ENCODE results near the gene ZNF70. TPM values are rescaled to one million over a fixed set of nuclear protein-coding genes. Genes with fewer than 3 reads are reported as not detected.
A peak's percentile ranks its signal among the peaks of the same experiment; 100 is the strongest.

ZNF70 gene
- total RNA-seq, result 1 to 10 TPM in 2 of 6 experiments, under 1 TPM in 4; 0.51 to 1.2 (median 0.85) TPM
- long read RNA-seq, result 0 reads

DNA sequence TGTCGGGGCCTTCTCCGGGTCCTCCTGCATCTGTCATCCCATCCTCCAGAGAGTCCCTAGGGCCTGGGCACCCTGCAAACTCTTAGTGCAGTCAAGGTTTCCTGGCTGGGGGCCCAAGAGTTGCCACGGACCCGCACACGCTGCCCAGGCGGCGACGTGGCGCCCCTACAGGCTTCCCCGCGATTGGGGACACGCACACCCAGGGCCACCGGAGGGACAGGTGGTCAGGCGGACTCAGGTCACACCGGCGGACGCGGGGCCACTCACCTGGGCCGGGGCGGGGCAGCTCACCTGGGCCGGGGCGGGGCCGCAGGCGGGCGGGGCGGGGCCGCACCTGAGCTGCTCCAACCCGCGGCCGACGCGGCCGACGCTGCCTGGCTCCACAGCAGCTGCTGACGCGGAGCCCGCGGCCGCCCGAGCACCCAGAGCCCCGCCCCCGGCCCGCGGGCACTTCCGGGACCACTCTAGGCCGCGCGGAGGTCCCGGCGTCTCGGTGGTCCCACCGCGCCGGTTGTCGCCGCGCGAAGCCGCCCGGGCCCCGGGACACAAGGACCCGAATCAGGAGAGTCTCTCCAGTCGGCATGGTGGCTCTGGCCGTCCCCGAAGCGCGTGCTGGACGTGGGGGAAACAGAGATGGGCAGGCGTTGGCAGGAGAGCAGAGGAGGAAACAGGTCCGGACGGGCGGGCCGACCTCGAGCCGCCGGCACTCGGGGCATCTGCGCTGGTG is at the start of gene ZNF70:
ZNF70 (minus strand) TSS at position 399 of the 727 bp plus-strand sequence. CDS start 5,972 bp downstream, outside the sequence.
- ATAC-seq, result peak; percentile 92 to 98 (median 96)
- Histone ChIP-seq H3K9me3 (no peaks in the 10 kb centered on the region), H3K36me3 (no peaks in the 10 kb centered on the region), H3K27me3 (no peaks in the 10 kb centered on the region), H3K27ac (peak within 1 kb of the TSS; percentile 51 to 82 (median 80)), H3K4me1 (no peaks in the 10 kb centered on the region), H3K4me3 (peak within 1 kb of the TSS; percentile 59 to 69 (median 63))
- intact Hi-C loops (cut with DNase I), result no loop called here
- peak; percentile 88 to 92 (median 91) for DNase-seq
- 2% methylated on average over 9 of the region's 78 CpGs for WGBS (ENCODE audit: insufficient coverage, low coverage, low lambda C conversion rate, missing lambda C conversion rate)
- TF ChIP-seq, protein P1, sequence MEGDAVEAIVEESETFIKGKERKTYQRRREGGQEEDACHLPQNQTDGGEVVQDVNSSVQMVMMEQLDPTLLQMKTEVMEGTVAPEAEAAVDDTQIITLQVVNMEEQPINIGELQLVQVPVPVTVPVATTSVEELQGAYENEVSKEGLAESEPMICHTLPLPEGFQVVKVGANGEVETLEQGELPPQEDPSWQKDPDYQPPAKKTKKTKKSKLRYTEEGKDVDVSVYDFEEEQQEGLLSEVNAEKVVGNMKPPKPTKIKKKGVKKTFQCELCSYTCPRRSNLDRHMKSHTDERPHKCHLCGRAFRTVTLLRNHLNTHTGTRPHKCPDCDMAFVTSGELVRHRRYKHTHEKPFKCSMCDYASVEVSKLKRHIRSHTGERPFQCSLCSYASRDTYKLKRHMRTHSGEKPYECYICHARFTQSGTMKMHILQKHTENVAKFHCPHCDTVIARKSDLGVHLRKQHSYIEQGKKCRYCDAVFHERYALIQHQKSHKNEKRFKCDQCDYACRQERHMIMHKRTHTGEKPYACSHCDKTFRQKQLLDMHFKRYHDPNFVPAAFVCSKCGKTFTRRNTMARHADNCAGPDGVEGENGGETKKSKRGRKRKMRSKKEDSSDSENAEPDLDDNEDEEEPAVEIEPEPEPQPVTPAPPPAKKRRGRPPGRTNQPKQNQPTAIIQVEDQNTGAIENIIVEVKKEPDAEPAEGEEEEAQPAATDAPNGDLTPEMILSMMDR (IDR thresholded peaks at IDR 0.05), result peak in 1 of 4 donors; percentile 7
- TF ChIP-seq POLR2A (IDR thresholded peaks at IDR 0.05), result peak; percentile 76

- 72% methylated on average over 3 of the region's 5 CpGs for WGBS (ENCODE audit: insufficient coverage, low coverage, low lambda C conversion rate, missing lambda C conversion rate)
- H3K27ac ChIP-seq, result no peak overlapping the region
- H3K4me3 ChIP-seq, result no peak overlapping the region
- peaks cover 0 to 56% (median 20%) of the 10 kb centered on the region in 4 donors for H3K36me3 ChIP-seq
- DNase-seq (peak in 1 of 3 donors; percentile 6), ATAC-seq (no peak)
- intact Hi-C loops (cut with DNase I), result no loop called here
- H3K4me1 ChIP-seq, result no peaks in the 10 kb centered on the region
- no peaks in the 10 kb centered on the region for H3K9me3 ChIP-seq
- no peaks in the 10 kb centered on the region for H3K27me3 ChIP-seq
- TF ChIP-seq, protein P1 (IDR thresholded peaks at IDR 0.05), result no peak
- TF ChIP-seq POLR2A (IDR thresholded peaks at IDR 0.05), result no peak
These were observed 45.5 kb upstream of the ZNF70 start for GRCh38 chr22:23796461-23796860.

DNA sequence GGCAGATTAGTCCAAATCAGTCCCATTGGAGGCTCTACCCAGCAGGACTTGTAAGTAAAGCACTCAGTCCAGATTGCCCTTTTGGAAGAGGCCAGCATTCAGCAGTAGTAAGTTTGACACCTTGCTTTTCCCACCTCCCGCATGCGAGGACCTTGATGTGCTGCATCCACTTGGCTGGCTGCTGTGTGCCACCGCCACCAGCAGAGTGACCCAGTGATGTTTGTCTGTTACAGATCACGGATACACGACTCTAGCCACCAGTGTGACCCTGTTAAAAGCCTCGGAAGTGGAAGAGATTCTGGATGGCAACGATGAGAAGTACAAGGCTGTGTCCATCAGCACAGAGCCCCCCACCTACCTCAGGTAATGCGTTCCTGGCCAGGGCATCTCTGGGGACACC is 42.4 kb upstream of the ZNF70 start:
- WGBS (ENCODE audit: insufficient coverage, low coverage, low lambda C conversion rate, missing lambda C conversion rate), result 100% methylated on average over 2 of the region's 8 CpGs
- TF ChIP-seq, protein P1 (IDR thresholded peaks at IDR 0.05), result no peak
- TF ChIP-seq POLR2A (IDR thresholded peaks at IDR 0.05), result no peak
- DNase-seq (peak in 1 of 3 donors; percentile 29), ATAC-seq (peak in 1 of 4 donors; percentile 13)
- Histone ChIP-seq H3K9me3 (no peaks in the 10 kb centered on the region), H3K27me3 (no peaks in the 10 kb centered on the region), H3K4me3 (no peak overlapping the region), H3K4me1 (peaks cover 0 to 12% (median 0%) of the 10 kb centered on the region in 4 donors), H3K27ac (no peak overlapping the region), H3K36me3 (peaks cover 0 to 47% (median 16%) of the 10 kb centered on the region in 4 donors)
- intact Hi-C loops (cut with DNase I), result no loop called here

DNA sequence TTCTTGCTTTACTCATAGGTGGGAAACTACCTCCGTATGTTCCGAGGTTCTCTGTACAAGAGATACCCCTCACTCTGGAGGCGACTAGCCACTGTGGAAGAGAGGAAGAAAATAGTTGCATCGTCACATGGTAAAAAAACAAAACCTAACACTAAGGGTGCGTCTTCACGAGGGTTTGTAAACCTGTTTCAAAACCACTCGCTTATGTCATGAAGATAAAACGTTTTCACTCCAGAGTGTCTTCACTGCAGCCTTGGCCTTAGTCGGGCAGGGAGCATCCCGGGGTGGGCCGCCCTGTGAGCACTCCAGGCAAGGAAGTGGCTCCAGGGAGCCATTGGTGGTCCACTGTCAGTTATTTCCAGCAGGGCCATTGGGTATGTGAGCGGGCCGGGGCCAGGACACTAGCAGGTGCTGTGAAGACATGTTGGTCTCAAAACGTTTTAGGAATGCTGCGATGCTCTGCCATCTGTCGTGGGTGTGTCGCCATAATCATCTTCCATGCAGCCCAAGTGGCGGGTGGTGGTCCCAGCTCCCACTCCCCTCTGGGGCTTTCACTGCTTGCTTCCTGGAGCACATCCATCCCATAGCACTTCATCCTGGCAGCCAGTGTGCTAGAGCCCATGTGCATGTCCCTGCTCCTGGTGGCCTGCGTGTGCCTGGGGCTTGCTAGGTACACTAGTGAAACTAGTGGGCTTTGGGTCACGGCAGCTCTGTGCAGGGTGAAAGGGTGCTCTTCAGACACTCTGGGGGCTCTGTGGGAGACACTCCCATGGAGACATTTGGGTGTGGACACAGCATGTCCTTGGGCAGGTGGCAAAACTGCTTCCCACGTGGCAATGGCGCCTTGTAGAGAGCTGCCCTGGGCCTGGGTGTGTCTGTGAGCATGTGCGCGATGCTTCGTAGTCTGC is 41.1 kb upstream of the ZNF70 start:
- peaks cover 0 to 41% (median 16%) of the 10 kb centered on the region in 4 donors for H3K36me3 ChIP-seq
- ATAC-seq, result no peak

More for the DNA sequence above, 41.1 kb upstream of the ZNF70 start:
- WGBS (ENCODE audit: insufficient coverage, low coverage, low lambda C conversion rate, missing lambda C conversion rate), result 82% methylated on average over 12 of the region's 25 CpGs
- no peak overlapping the region for H3K27ac ChIP-seq
- H3K9me3 ChIP-seq, result no peaks in the 10 kb centered on the region
- no peak overlapping the region for H3K4me3 ChIP-seq
- intact Hi-C loops (cut with DNase I), result no loop called here
- no peak for TF ChIP-seq POLR2A (IDR thresholded peaks at IDR 0.05)
- TF ChIP-seq, protein P1 (IDR thresholded peaks at IDR 0.05), result no peak
- DNase-seq, result peak in 1 of 3 donors; percentile 37
- peaks cover 0 to 21% (median 0%) of the 10 kb centered on the region in 4 donors for H3K4me1 ChIP-seq
- no peaks in the 10 kb centered on the region for H3K27me3 ChIP-seq

Data from right lobe of liver (tissue), 6 donors.